ENCODE data around the gene GTSE1.

The GTSE1 gene

GRCh38 chr22:46275455-46276122 is 21.1 kb upstream of the GTSE1 start:
- DNase-seq = no peak

- no peak for DNase-seq
Observed at GRCh38 chr22:46276563-46276962, 20.1 kb upstream of the GTSE1 start.

- no peak for DNase-seq
Observed at GRCh38 chr22:46278656-46279645, 17.7 kb upstream of the GTSE1 start.

GRCh38 chr22:46280063-46280817 is 16.4 kb upstream of the GTSE1 start:
- DNase-seq = no peak

- DNase-seq = no peak
Observed at GRCh38 chr22:46280999-46281623, 15.6 kb upstream of the GTSE1 start.

- no peak for DNase-seq
Observed at GRCh38 chr22:46281866-46282678, 14.6 kb upstream of the GTSE1 start.

GRCh38 chr22:46286006-46286405 is 10.7 kb upstream of the GTSE1 start:
- DNase-seq = no peak

- DNase-seq = no peak
Observed at GRCh38 chr22:46286941-46287872, 9.5 kb upstream of the GTSE1 start.

GRCh38 chr22:46287873-46288751 is 8.6 kb upstream of the GTSE1 start:
- no peak for DNase-seq

- DNase-seq = no peak
Observed at GRCh38 chr22:46288846-46289243, 7.8 kb upstream of the GTSE1 start.

GRCh38 chr22:46289244-46289891 is 7.3 kb upstream of the GTSE1 start:
- DNase-seq = no peak

GRCh38 chr22:46290121-46290842 is 6.4 kb upstream of the GTSE1 start:
- DNase-seq = no peak

- no peak for DNase-seq
Observed at GRCh38 chr22:46290843-46291785, 5.6 kb upstream of the GTSE1 start.

- no peak for DNase-seq
Observed at GRCh38 chr22:46292173-46292572, 4.5 kb upstream of the GTSE1 start.

- DNase-seq = no peak
Observed at GRCh38 chr22:46292732-46293131, 3.9 kb upstream of the GTSE1 start.

GRCh38 chr22:46293577-46294260 is 3.0 kb upstream of the GTSE1 start:
- no peak for DNase-seq

- DNase-seq = no peak
Observed at GRCh38 chr22:46294784-46295183, 1.9 kb upstream of the GTSE1 start.
